Endothelial cell (in vitro differentiated cells): ENCODE results near the gene GAREM1. TPM values are rescaled to one million over a fixed set of nuclear protein-coding genes. Genes with fewer than 3 reads are reported as not detected.
A peak's percentile ranks its signal among the peaks of the same experiment; 100 is the strongest.
"Not testable (repeated sequence)": the region's sequence is repeated elsewhere in the genome, so short reads cannot be mapped to it uniquely, and the experiment has no call there.

Experiments
- DNase-seq: peaks from one replicate; pipeline ENCODE4 v3.0.0; 2021; ENCODE audit warnings: low spot score
- H3K27ac Mint-ChIP-seq: one replicate; pipeline ENCODE4 v1.8.0; 2021; ENCODE audit warnings: mixed read lengths, inconsistent platforms; ENCODE audit not compliant: unreplicated experiment
- H3K27me3 Mint-ChIP-seq: one replicate; pipeline ENCODE4 v1.8.0; 2021; ENCODE audit warnings: mild to moderate bottlenecking, moderate library complexity, mixed read lengths, inconsistent platforms; ENCODE audit not compliant: unreplicated experiment
- H3K36me3 Mint-ChIP-seq: one replicate; pipeline ENCODE4 v1.8.0; 2021; ENCODE audit warnings: mild to moderate bottlenecking, low read depth, mixed read lengths, inconsistent platforms; ENCODE audit not compliant: unreplicated experiment
- H3K4me1 Mint-ChIP-seq: one replicate; pipeline ENCODE4 v1.8.0; 2021; ENCODE audit warnings: mild to moderate bottlenecking, mixed read lengths, inconsistent platforms; ENCODE audit not compliant: unreplicated experiment
- H3K4me3 Mint-ChIP-seq: one replicate; pipeline ENCODE4 v1.8.0; 2021; ENCODE audit warnings: mild to moderate bottlenecking, mixed read lengths, inconsistent platforms; ENCODE audit not compliant: unreplicated experiment
- H3K9me3 Mint-ChIP-seq: one replicate; pipeline ENCODE4 v1.8.0; 2021; ENCODE audit warnings: mixed read lengths, inconsistent platforms; ENCODE audit not compliant: unreplicated experiment
- long read RNA-seq: library from polyadenylated mRNA; unstranded; transcript quantifications from one replicate; pipeline ENCODE4 v2.0.0, GENCODE V29; 2020; ENCODE audit not compliant: unreplicated experiment
- total RNA-seq: library from RNA; stranded (reverse); fragmentation: NEBNext Ultra II Directional; extraction: Animal tissue kit (Norgen Biotek cat#: 25700); gene quantifications from one replicate; pipeline ENCODE4 v1.2.1, GENCODE V29; 2021; ENCODE audit not compliant: unreplicated experiment
- TF ChIP-seq, protein P1 (sequence below): fragments of 200-600 bp; sonication (generic); IDR thresholded peaks from one replicate; pipeline ENCODE4 v1.5.0; 2021; ENCODE audit warnings: antibody characterized with exemption; ENCODE audit not compliant: unreplicated experiment

Gene GAREM1
- 1.2 TPM for total RNA-seq
- long read RNA-seq, result 0 reads

DNA sequence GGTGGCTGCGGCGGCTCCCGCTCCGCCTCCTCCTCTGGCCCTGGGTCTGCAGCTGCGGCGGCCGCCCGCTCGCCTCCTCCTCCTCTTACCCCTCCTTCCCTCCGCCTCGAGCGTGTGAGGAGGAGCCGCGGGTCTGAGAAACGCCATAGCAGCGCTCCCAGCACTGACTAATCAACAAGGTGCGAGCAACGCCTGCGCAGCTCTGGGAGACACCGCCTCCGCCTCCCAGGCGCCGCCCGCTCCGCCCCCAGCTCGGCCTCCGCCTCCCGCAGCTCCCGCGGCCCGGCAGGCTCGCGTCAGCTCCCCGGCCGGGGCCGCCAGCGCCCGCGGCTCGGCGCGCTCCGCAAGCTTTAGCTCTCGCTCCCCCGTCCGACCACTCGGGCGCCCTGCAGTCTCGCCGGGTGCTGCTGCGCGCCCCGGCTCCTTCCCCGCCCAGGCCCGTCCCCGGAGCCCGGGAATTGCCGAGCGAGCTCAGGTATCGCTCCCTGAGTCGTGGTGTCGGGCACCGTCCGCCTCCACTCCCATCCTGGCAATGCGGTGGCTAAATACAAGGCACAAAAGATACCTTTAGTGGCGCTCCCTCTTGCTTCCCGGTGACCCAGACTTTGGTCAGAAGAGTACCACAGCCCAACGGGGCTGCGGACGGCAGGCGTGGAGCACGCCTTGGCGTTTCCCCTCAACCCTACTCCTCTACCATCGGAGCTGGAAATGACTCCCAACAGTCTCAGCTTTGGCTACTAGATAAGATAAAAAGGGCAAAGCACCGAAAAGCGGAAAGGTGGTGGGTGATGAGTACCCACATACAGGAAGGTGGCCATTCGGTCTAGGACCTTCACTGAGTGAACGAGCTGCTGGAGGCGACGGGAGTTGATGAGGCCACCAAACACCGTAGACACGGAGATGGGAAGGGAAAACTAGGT lies at the start of gene GAREM1:
TSS of gene GAREM1 (minus strand) at position 169 of the 920 bp plus-strand sequence. CDS start 454 bp downstream, outside the sequence.
- H3K27me3 Mint-ChIP-seq, result peaks cover 17% of the 10 kb centered on the region
- H3K4me1 Mint-ChIP-seq, result peaks cover 24% of the 10 kb centered on the region
- DNase-seq, result peak; percentile 88
- peaks cover 5% of the 10 kb centered on the region for H3K36me3 Mint-ChIP-seq
- H3K27ac Mint-ChIP-seq, result peak within 1 kb of the TSS; percentile 67
- TF ChIP-seq, protein P1, sequence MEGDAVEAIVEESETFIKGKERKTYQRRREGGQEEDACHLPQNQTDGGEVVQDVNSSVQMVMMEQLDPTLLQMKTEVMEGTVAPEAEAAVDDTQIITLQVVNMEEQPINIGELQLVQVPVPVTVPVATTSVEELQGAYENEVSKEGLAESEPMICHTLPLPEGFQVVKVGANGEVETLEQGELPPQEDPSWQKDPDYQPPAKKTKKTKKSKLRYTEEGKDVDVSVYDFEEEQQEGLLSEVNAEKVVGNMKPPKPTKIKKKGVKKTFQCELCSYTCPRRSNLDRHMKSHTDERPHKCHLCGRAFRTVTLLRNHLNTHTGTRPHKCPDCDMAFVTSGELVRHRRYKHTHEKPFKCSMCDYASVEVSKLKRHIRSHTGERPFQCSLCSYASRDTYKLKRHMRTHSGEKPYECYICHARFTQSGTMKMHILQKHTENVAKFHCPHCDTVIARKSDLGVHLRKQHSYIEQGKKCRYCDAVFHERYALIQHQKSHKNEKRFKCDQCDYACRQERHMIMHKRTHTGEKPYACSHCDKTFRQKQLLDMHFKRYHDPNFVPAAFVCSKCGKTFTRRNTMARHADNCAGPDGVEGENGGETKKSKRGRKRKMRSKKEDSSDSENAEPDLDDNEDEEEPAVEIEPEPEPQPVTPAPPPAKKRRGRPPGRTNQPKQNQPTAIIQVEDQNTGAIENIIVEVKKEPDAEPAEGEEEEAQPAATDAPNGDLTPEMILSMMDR, result no peak
- H3K4me3 Mint-ChIP-seq, result peak within 1 kb of the TSS; percentile 93
- H3K9me3 Mint-ChIP-seq, result no peaks in the 10 kb centered on the region

DNA sequence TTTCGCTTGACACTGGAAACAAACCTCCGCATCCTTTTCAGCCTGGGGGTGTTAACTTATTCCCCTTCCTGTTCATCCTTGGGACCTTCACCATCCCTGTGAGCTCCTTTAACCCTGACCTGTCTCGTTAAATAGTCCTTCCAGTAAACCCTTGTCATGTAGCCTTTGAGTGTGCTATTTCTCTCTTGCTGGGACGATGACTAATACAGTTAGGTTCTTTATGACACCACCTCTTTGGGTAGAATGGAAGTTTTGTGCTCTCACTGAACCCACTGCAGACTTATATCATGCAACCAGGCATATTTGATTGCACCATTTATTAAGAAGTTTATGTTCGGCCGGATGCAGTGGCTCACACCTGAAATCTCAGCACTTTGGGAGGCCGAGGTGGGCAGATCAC lies 40.5 kb upstream of the GAREM1 start:
- Mint-ChIP-seq H3K27ac (no peak overlapping the region), H3K4me1 (no peaks in the 10 kb centered on the region), H3K4me3 (no peak overlapping the region), H3K9me3 (no peaks in the 10 kb centered on the region), H3K27me3 (no peaks in the 10 kb centered on the region), H3K36me3 (no peaks in the 10 kb centered on the region)
- DNase-seq, result no peak
- TF ChIP-seq, protein P1, result no peak

DNA sequence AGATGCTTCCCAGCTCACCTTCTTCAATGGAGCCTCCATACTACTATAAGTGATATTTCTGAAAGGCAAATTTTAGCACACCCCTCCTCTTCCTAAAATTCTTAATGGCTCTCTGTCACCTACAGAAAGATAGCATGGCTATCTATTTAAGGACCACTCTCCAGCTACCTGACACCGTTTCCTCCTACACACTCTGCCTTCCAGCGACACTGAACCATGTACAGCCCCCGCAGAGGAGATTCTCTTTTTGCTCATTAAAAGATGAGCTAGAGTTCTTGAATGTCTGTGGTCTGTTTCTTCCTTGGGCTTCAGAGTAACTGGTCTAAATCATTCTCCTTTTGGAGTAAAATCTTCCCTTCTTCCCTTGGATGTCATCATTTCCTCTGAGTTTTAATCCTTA lies 38.4 kb upstream of the GAREM1 start:
- H3K36me3 Mint-ChIP-seq, result no peaks in the 10 kb centered on the region
- TF ChIP-seq, protein P1, result no peak
- no peaks in the 10 kb centered on the region for H3K4me1 Mint-ChIP-seq
- no peak overlapping the region for H3K4me3 Mint-ChIP-seq
- H3K9me3 Mint-ChIP-seq, result no peaks in the 10 kb centered on the region
- H3K27ac Mint-ChIP-seq, result no peak overlapping the region
- DNase-seq, result no peak
- no peaks in the 10 kb centered on the region for H3K27me3 Mint-ChIP-seq

DNA sequence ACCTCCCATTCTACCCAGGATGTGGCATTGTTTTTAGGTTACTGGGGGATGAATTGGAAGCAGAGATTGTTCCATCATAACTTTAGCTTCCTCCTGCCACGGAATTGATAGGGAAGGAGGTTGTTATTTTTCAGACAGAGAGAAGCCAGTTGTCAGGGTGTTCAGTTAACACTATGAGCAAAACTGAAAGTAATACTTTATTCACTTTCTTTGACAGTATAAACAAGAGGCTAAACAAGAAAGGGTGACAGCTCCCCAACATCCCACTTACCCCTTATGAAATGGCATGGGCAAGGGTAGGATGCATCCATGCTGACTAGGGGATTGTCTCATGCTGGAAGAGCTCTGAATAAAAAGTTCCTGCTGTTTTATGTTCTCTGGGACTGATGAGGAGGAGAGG lies 36.4 kb upstream of the GAREM1 start:
- Mint-ChIP-seq H3K27me3 (no peaks in the 10 kb centered on the region), H3K36me3 (no peaks in the 10 kb centered on the region), H3K9me3 (no peaks in the 10 kb centered on the region), H3K4me1 (no peaks in the 10 kb centered on the region), H3K27ac (no peak overlapping the region), H3K4me3 (no peak overlapping the region)
- TF ChIP-seq, protein P1, result no peak
- DNase-seq, result no peak

DNA sequence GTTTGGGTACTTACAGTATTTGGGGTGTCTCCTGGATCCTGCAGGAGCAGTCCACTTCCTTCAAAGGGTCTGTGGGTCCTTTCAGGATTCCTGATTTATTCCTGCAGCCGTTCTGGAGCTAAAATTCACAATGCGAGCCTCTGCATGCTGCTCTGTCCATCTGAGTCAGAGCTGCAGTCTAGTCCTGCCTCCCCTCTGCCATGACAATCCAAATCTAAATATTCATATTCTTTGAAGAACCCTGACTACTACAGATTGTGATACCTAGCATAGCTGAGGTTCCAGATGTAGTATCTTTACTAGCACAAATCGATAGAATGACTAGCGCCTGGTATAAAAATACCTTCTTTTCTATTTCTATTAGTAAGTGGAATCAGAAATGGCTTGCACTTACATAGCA lies 31.3 kb upstream of the GAREM1 start:
- Mint-ChIP-seq H3K4me3 (no peak overlapping the region), H3K9me3 (no peaks in the 10 kb centered on the region), H3K27me3 (peaks cover 2% of the 10 kb centered on the region), H3K4me1 (no peaks in the 10 kb centered on the region), H3K36me3 (no peaks in the 10 kb centered on the region), H3K27ac (no peak overlapping the region)
- no peak for DNase-seq
- TF ChIP-seq, protein P1, result no peak

DNA sequence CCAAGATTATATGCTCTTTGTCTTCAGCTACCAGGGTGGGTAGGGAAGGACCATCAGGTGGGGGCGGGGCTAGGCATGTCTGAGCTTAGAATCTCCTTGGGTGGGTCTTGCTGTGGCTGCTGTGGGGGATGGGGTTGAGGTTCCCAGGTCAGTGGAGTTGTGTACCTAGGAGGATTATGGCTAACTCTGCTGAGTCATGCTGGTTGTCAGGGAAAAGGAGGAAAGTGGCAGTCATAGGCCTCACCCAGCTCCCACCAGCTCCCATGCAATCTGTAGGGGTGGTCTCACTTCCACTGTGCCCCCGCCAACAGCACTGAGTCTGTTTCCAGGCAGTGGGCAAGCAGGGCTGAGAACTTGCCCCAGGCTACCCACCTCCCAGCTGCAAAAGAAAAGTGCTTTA lies 30.6 kb upstream of the GAREM1 start:
- H3K36me3 Mint-ChIP-seq, H3K27ac Mint-ChIP-seq, DNase-seq, H3K9me3 Mint-ChIP-seq, H3K4me3 Mint-ChIP-seq, H3K27me3 Mint-ChIP-seq, H3K4me1 Mint-ChIP-seq: not testable (repeated sequence)
